Dermis blood vessel endothelial cell (primary cell): ENCODE measurements around the gene MIP. TPM values are rescaled to one million over a fixed set of nuclear protein-coding genes. Genes with fewer than 3 reads are reported as not detected.
"Not testable (repeated sequence)": the region's sequence is repeated elsewhere in the genome, so short reads cannot be mapped to it uniquely, and the experiment has no call there.

Experiments used
- DNase-seq: peaks from one replicate; pipeline ENCODE4 v3.0.0; 2010
- total RNA-seq: library from RNA; depleted of rRNA; stranded (reverse); fragments of >200 nt; gene quantifications from 2 replicates; pipeline ENCODE4 v1.2.3, GENCODE V29; 2014

MIP gene
- total RNA-seq, 1 donor from 2014 or later: not detected

GRCh38 chr12:56404227-56404626 lies 50.2 kb downstream of the MIP start:
- DNase-seq: not testable (repeated sequence)

GRCh38 chr12:56401612-56402011 lies 52.8 kb downstream of the MIP start:
- DNase-seq: not testable (repeated sequence)

GRCh38 chr12:56401125-56401524 lies 53.3 kb downstream of the MIP start:
- not testable (repeated sequence) for DNase-seq

Other genes starting within 250 kb of the MIP start
- 102 and 119 TPM in 2 replicates for gene RNF41, start 232.7 kb downstream of the MIP start, total RNA-seq
- 24.8 and 32.9 TPM in 2 replicates for gene NABP2, start 230.3 kb downstream of the MIP start, total RNA-seq
- gene SLC39A5, start 224.6 kb downstream of the MIP start, total RNA-seq: not detected in 2 replicates
- gene ANKRD52, start 196.3 kb downstream of the MIP start, total RNA-seq: 23.0 and 31.5 TPM in 2 replicates
- 8.4 and 10.0 TPM in 2 replicates for gene COQ10A, start 187.7 kb downstream of the MIP start, total RNA-seq
- gene CS, start 154.3 kb downstream of the MIP start, total RNA-seq: 67.0 and 267 TPM in 2 replicates
- 80.0 and 94.8 TPM in 2 replicates for gene CNPY2, start 138.7 kb downstream of the MIP start, total RNA-seq
- gene PAN2, start 120.7 kb downstream of the MIP start, total RNA-seq: 16.8 and 24.2 TPM in 2 replicates
- 0.23 and 0.34 TPM in 2 replicates for gene IL23A, start 115.8 kb downstream of the MIP start, total RNA-seq
- 72.7 and 95.0 TPM in 2 replicates for gene STAT2, start 94.5 kb downstream of the MIP start, total RNA-seq
- not detected in 2 replicates for gene APOF, start 91.8 kb downstream of the MIP start, total RNA-seq
- 8.8 and 24.7 TPM in 2 replicates for gene TIMELESS, start 5.2 kb downstream of the MIP start, total RNA-seq
- gene SPRYD4, start 13.9 kb upstream of the MIP start, total RNA-seq: 1.6 and 2.4 TPM in 2 replicates
- gene GLS2, start 33.5 kb upstream of the MIP start, total RNA-seq: 0.28 and 0.51 TPM in 2 replicates
- 37.9 and 76.6 TPM in 2 replicates for gene RBMS2, start 67.2 kb upstream of the MIP start, total RNA-seq
- gene BAZ2A, start 175.7 kb upstream of the MIP start, total RNA-seq: 23.5 and 40.9 TPM in 2 replicates
- 402 and 579 TPM in 2 replicates for gene ATP5F1B, start 191.3 kb upstream of the MIP start, total RNA-seq
- gene PTGES3, start 233.6 kb upstream of the MIP start, total RNA-seq: 54.1 and 116 TPM in 2 replicates